ENCODE results near the gene MFAP3L. TPM values are rescaled to one million over a fixed set of nuclear protein-coding genes. Genes with fewer than 3 reads are reported as not detected.
"Not testable (repeated sequence)": the region's sequence is repeated elsewhere in the genome, so short reads cannot be mapped to it uniquely, and the experiment has no call there.

The MFAP3L gene
- total RNA-seq, 1 donor from 2014 or later: 0.27 TPM

GRCh38 chr4:169948271-169948670, 77.9 kb downstream of the MFAP3L start:
- intact Hi-C loops (cut with micrococcal nuclease): no loop called here

DNA sequence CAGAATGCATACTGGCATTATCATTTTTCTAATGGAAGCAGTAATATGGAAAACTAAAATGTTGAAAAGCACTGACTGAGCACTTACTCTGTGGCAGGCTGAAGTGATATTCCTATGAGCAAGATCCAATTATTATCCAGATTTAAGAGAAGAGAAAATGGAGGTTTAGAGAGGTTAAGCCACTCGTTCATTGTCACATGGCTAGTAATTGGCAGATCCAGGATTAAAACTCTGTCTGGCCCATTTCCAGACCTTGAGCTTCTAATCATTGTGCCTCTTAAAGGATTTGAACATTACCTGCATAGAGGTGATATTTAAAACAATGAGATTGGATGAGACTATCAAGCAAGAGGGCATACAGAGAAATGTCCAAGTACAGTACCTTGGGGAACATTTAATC, 80.6 kb downstream of the MFAP3L start:
- intact Hi-C loops (cut with micrococcal nuclease): no loop called here

DNA sequence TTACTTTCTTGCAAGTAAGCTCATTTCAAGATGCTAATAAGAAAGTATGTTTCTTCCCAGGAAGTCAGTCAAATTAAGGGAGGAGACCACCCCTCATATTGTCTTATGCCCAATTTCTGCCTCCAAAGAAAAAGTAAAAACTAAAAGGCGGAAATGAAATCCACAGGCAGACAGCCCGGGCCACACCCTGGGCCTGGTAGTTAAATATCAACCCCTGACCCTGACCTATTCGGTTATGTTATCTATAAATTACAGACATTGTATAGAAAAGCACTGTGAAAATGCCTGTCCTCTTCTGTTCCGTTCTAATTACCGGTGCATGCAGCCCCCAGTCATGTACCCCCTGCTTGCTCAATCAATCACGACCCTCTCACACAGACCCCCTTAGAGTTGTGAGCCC, 82.6 kb downstream of the MFAP3L start:
- intact Hi-C loops (cut with micrococcal nuclease): not testable (repeated sequence)

DNA sequence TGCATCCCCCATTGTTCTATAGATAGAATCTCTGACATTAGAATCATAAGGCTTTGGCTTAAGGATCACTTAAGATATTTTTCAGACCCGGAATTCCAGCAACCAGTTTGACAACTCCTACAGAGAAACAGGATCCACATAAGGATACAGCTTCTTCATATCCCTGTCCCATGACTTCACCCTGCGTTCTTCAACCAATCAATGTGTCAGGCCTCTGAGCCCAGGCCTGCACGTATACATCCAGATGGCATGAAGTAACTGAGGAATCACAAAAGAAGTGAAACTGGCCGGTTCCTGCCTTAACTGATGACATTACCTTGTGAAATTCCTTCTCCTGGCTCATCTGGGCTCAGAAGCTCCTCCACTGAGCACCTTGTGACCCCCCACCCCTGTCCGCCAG, 85.1 kb downstream of the MFAP3L start:
- intact Hi-C loops (cut with micrococcal nuclease): no loop called here

GRCh38 chr4:169940460-169940859, 85.7 kb downstream of the MFAP3L start:
- intact Hi-C loops (cut with micrococcal nuclease): no loop called here

Other genes with a start within 250 kb of the MFAP3L start
- not detected in 2 replicates for gene AADAT, start 63.6 kb upstream of the MFAP3L start, total RNA-seq